GM12878 (cell line): ENCODE results near the gene EIF2A. TPM values are rescaled to one million over a fixed set of nuclear protein-coding genes. Genes with fewer than 3 reads are reported as not detected.

ENCODE experiments used
- ATAC-seq: fragments of 200-7000 bp; cut with Tn5 transposase; 3 replicates; pipeline ENCODE4 v1.9.1; 2020; ENCODE audit warnings: mild to moderate bottlenecking, moderate library complexity
- BruUV-seq: library from RNA; stranded (reverse); fragments of 400-500 nt; replicated peaks from 2 replicates; lab custom pipeline; 2021; lab: Mats Ljungman, UMichigan
- CTCF ChIA-PET: fragments of 300-600 bp; sonication (Branson Sonifier 250); formaldehyde crosslinking; extraction: SDS; loops from one replicate; lab custom pipeline; 2021; ENCODE audit warnings: inconsistent platforms; lab: Yijun Ruan, JAX
- POLR2A ChIA-PET: fragments of 350-600 bp; formaldehyde crosslinking; extraction: SDS; loops from one replicate; lab custom pipeline; 2021; ENCODE audit warnings: inconsistent platforms; lab: Charles Lee
- RAD21 ChIA-PET: fragments of 300-600 bp; sonication (Branson Sonifier 250); formaldehyde crosslinking; loops from one replicate; lab custom pipeline; 2023; ENCODE audit warnings: antibody characterized with exemption; ENCODE audit not compliant: unreplicated experiment; lab: Charles Lee
- SMC1A ChIA-PET: fragments of 300-600 bp; sonication (Branson Sonifier 250); formaldehyde crosslinking; loops from one replicate; lab custom pipeline; 2023; ENCODE audit not compliant: unreplicated experiment, uncharacterized antibody; lab: Charles Lee
- DNase-seq: peaks from one replicate; pipeline ENCODE4 v3.0.0-alpha.2; 2011; ENCODE audit warnings: low read depth, low spot score
- FAIRE-seq: peaks from 3 replicates; lab custom pipeline; 2011; peaks lifted over from hg19 to GRCh38; lab: Jason Lieb, UNC
- H2AFZ ChIP-seq: 2 replicates; pipeline ENCODE4 v1.6.0; 2011; ENCODE audit warnings: low read depth, low read length, control low read depth; ENCODE audit not compliant: control insufficient read depth
- H3K27ac ChIP-seq: 2 replicates; pipeline ENCODE4 v1.5.1; 2011; ENCODE audit warnings: control low read depth; ENCODE audit not compliant: control insufficient read depth, insufficient read depth
- H3K27me3 ChIP-seq, 2 experiments: replicated peaks in 1 of 2; 2 replicates each; pipeline versions ENCODE4 v1.6.0 to v1.6.1; 2011; ENCODE audit warnings: low read length in 1 of 2; ENCODE audit not compliant: control insufficient read depth in 2 of 2, insufficient read depth in 2 of 2
- H3K36me3 ChIP-seq, 2 experiments: 2 replicates each; pipeline ENCODE4 v1.5.1; 2011; ENCODE audit warnings: low read length in 1 of 2; ENCODE audit not compliant: control insufficient read depth in 2 of 2, insufficient read depth in 2 of 2
- H3K4me1 ChIP-seq: 2 replicates; pipeline ENCODE4 v1.6.1; 2011; ENCODE audit warnings: mild to moderate bottlenecking, low read length, moderate library complexity, mixed read lengths; ENCODE audit not compliant: control insufficient read depth, insufficient read depth
- H3K4me2 ChIP-seq: 2 replicates; pipeline ENCODE4 v1.6.0; 2011; ENCODE audit warnings: control low read depth; ENCODE audit not compliant: control insufficient read depth, insufficient read depth
- H3K4me3 ChIP-seq: fragments of 200-600 bp; sonication (generic); 2 replicates; pipeline ENCODE4 v1.5.1; 2016
- H3K79me2 ChIP-seq: 2 replicates; pipeline ENCODE4 v1.6.0; 2011; ENCODE audit warnings: low read length; ENCODE audit not compliant: control insufficient read depth, insufficient read depth
- H3K9ac ChIP-seq: 2 replicates; pipeline ENCODE4 v1.8.0; 2011; ENCODE audit warnings: low read length, control low read depth, mixed read lengths; ENCODE audit not compliant: control insufficient read depth, insufficient read depth
- H3K9me3 ChIP-seq: replicated peaks from 3 replicates; pipeline ENCODE4 v1.5.1; 2011; ENCODE audit warnings: mild to moderate bottlenecking, low read length; ENCODE audit not compliant: control insufficient read depth, insufficient read depth
- H4K20me1 ChIP-seq: 2 replicates; pipeline ENCODE4 v1.6.0; 2011; ENCODE audit not compliant: control insufficient read depth, insufficient read depth
- BCL11A ChIP-seq: IDR thresholded peaks from 2 replicates; pipeline ENCODE4 v1.6.1; 2011; ENCODE audit warnings: low read depth, low read length
- BMI1 ChIP-seq: fragments of 450-650 bp; IDR thresholded peaks from 2 replicates; pipeline ENCODE4 v1.6.1; 2016; ENCODE audit warnings: mild to moderate bottlenecking, moderate library complexity, borderline replicate concordance
- CBX3 ChIP-seq: fragments of 200-600 bp; sonication (generic); IDR thresholded peaks from 2 replicates; pipeline ENCODE4 v1.6.1; 2016; ENCODE audit warnings: low read depth, borderline replicate concordance
- FOXM1 ChIP-seq: IDR thresholded peaks from 2 replicates; pipeline ENCODE4 v1.6.1; 2012; ENCODE audit warnings: low read depth, mild to moderate bottlenecking, inconsistent platforms, low read length, moderate library complexity
- NFIC ChIP-seq: IDR thresholded peaks from 2 replicates; pipeline ENCODE4 v1.6.1; 2012; ENCODE audit warnings: low read depth, mild to moderate bottlenecking, inconsistent platforms, low read length, moderate library complexity
- NFXL1 ChIP-seq: fragments of 450-650 bp; IDR thresholded peaks from 2 replicates; pipeline ENCODE4 v1.6.1; 2017; ENCODE audit warnings: antibody characterized with exemption, mild to moderate bottlenecking, borderline replicate concordance
- NR2C1 ChIP-seq: fragments of 450-650 bp; IDR thresholded peaks from 2 replicates; pipeline ENCODE4 v1.6.1; 2017; ENCODE audit warnings: antibody characterized with exemption, mild to moderate bottlenecking, moderate library complexity
- POLR2A ChIP-seq: IDR thresholded peaks from 2 replicates; pipeline ENCODE4 v1.6.1; 2011; ENCODE audit warnings: low read depth, mild to moderate bottlenecking, low read length
- POU2F2 ChIP-seq: IDR thresholded peaks from 3 replicates; pipeline ENCODE4 v1.6.1; 2011; ENCODE audit warnings: low read depth, mild to moderate bottlenecking, low read length, borderline replicate concordance
- RAD21 ChIP-seq: IDR thresholded peaks from 2 replicates; pipeline ENCODE4 v1.6.1; 2011; ENCODE audit warnings: mild to moderate bottlenecking, low read depth, low read length, moderate library complexity; ENCODE audit not compliant: insufficient read depth
- SMC3 ChIP-seq: IDR thresholded peaks from 2 replicates; pipeline ENCODE4 v1.6.1; 2011; ENCODE audit warnings: low read length, improper control_type of control experiment, borderline replicate concordance
- WGBS: methylation state at CpG from one replicate; pipeline ENCODE4 v1.1.6; 2016; ENCODE audit warnings: low lambda C conversion rate; ENCODE audit not compliant: insufficient replicate concordance, insufficient coverage; ENCODE audit errors: missing lambda C conversion rate; 5-methylcytosine and 5-hydroxymethylcytosine counted together
- in situ Hi-C: fragments of 300-500 bp; cut with MboI; formaldehyde crosslinking; loops from 9 replicates; pipeline ENCODE4 v1.14.3; 2018; ENCODE audit warnings: mixed read lengths
- intact Hi-C: fragments of 100-400 bp; cut with micrococcal nuclease; formaldehyde crosslinking; loops from one replicate; pipeline ENCODE4 v1.14.2; 2022; ENCODE audit not compliant: unreplicated experiment
- polyA plus RNA-seq, 11 experiments: library from polyadenylated mRNA; depleted of rRNA in 4 of 11; unstranded in 6 of 11; stranded (reverse) in 5 of 11; fragments of >200 nt; fragmentation: Nextera tagmentation in 4 of 11; fragmentation: Illumina TruSeq in 1 of 11; extraction: Ambion mirVana in 4 of 11; extraction: Trizol in 1 of 11; gene quantifications; 1 replicate in 1 of 11; 2 replicates in 10 of 11; pipeline versions ENCODE4 v1.2.1 to v1.2.3, GENCODE V29; 2011 to 2016; ENCODE audit warnings: inconsistent platforms in 2 of 11, missing spikeins in 2 of 11, low read depth in 1 of 11
- total RNA-seq, 4 experiments: library from RNA; depleted of rRNA in 3 of 4; stranded (reverse); fragments of >200 nt in 3 of 4; fragmentation: Illumina TruSeq in 1 of 4; extraction: Trizol in 1 of 4; gene quantifications; 2 replicates each; pipeline versions ENCODE4 v1.2.1 to v1.2.3, GENCODE V29; 2013 to 2021
- TF ChIP-seq, protein P1 (sequence below): IDR thresholded peaks from 2 replicates; pipeline ENCODE4 v1.6.1; 2011; ENCODE audit warnings: low read depth, mild to moderate bottlenecking, low read length, moderate library complexity, borderline replicate concordance; ENCODE audit errors: extremely low read depth
- TF ChIP-seq, protein P2 (sequence below), 3 experiments: IDR thresholded peaks in 2 of 3; conservative IDR thresholded peaks in 1 of 3; 2 replicates each; pipeline ENCODE4 v1.5.1; 2011; ENCODE audit warnings: low read depth in 3 of 3, low read length in 3 of 3, mild to moderate bottlenecking in 3 of 3, control low read depth in 2 of 3, moderate library complexity in 2 of 3, inconsistent platforms in 1 of 3, mixed read lengths in 1 of 3; ENCODE audit not compliant: control insufficient read depth in 2 of 3, insufficient read depth in 1 of 3; ENCODE audit errors: extremely low read depth in 1 of 3

The EIF2A gene
- total and polyA plus RNA-seq, 10 of the 15 experiments (the other 5 are each of a cell fraction or from before 2014, with no cell fraction given), result 85.4 to 211 (median 136) TPM

DNA sequence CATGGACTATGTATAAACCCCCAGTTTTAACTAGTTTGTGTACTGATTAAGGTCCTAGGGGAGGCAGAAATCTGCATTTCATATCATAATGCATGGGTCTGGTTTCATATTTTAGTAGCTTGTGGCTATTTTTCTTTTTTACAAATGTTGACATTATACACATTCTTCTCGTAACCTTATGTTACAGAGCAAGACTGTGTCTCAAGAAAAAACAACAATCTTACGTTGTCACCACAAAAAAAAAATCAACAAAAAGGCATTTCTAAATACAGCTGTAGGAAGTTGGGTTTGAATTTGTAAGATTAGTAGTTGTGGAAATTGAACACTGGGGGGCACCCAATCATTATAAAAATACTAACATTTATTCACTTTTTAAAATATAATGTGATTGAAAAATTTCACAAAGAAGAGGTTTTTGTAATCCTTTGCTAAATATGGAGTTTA lies 18.2 kb upstream of the EIF2A start:
- H4K20me1 ChIP-seq, result no peaks in the 10 kb centered on the region
- BruUV-seq, result no TSS peak
- WGBS, result 6% methylated on average over 2 of the region's 2 CpGs
- H3K4me1 ChIP-seq, result no peaks in the 10 kb centered on the region
- H3K4me2 ChIP-seq, result no peak overlapping the region
- ChIA-PET POLR2A (no interaction called here), RAD21 (interaction anchor here (0.7 to 2.5 kb wide), 15 partner anchors 9 to 397 kb away, joined by 3 to 16 read pairs (median 3); partner anchors contain the start of gene ERICH6), SMC1A (interaction anchor here (0.7 to 2.9 kb wide), 14 partner anchors 13 to 617 kb away, joined by 3 to 22 read pairs (median 4); no protein-coding TSS in a partner anchor), CTCF (interaction anchor here (0.7 to 3.6 kb wide), 23 partner anchors 10 to 617 kb away, joined by 3 to 21 read pairs (median 4); partner anchors contain the start of gene ERICH6)
- no peaks in the 10 kb centered on the region for H3K36me3 ChIP-seq
- DNase-seq, result no peak
- in situ Hi-C loops (loop anchor here (25.0 kb wide), 1 partner anchor 609 kb away; no protein-coding TSS in a partner anchor), intact Hi-C loops (loop anchor here (2.0 to 5.0 kb wide), 3 partner anchors 192 to 619 kb away; no protein-coding TSS in a partner anchor)
- FAIRE-seq, result peak; percentile 71
- no peak overlapping the region for H3K4me3 ChIP-seq
- TF ChIP-seq SMC3 (peak; percentile 39; the same call in 1 of the 2 replicates), POU2F2 (no peak), BCL11A (no peak), NR2C1 (no peak), NFIC (no peak), FOXM1 (no peak), RAD21 (peak; percentile 48), CBX3 (no peak), NFXL1 (no peak), POLR2A (no peak), BMI1 (no peak)
- TF ChIP-seq, protein P1, sequence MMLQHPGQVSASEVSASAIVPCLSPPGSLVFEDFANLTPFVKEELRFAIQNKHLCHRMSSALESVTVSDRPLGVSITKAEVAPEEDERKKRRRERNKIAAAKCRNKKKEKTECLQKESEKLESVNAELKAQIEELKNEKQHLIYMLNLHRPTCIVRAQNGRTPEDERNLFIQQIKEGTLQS, result no peak
- TF ChIP-seq, protein P2, sequence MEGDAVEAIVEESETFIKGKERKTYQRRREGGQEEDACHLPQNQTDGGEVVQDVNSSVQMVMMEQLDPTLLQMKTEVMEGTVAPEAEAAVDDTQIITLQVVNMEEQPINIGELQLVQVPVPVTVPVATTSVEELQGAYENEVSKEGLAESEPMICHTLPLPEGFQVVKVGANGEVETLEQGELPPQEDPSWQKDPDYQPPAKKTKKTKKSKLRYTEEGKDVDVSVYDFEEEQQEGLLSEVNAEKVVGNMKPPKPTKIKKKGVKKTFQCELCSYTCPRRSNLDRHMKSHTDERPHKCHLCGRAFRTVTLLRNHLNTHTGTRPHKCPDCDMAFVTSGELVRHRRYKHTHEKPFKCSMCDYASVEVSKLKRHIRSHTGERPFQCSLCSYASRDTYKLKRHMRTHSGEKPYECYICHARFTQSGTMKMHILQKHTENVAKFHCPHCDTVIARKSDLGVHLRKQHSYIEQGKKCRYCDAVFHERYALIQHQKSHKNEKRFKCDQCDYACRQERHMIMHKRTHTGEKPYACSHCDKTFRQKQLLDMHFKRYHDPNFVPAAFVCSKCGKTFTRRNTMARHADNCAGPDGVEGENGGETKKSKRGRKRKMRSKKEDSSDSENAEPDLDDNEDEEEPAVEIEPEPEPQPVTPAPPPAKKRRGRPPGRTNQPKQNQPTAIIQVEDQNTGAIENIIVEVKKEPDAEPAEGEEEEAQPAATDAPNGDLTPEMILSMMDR (IDR thresholded peaks at IDR 0.05 in 2 of 3, conservative IDR thresholded peaks at IDR 0.05 in 1 of 3; ENCODE audit: control insufficient read depth in 2 of 3, extremely low read depth in 1 of 3, insufficient read depth in 1 of 3, low read depth in 3 of 3, low read length in 3 of 3), result peak; percentile 13 to 48 (median 33); a peak in 4 of 6 replicates
- H3K79me2 ChIP-seq, result no peaks in the 10 kb centered on the region
- H3K9me3 ChIP-seq, result no peaks in the 10 kb centered on the region
- H3K9ac ChIP-seq, result no peak overlapping the region
- no peaks in the 10 kb centered on the region for H3K27me3 ChIP-seq
- no peak overlapping the region for H2AFZ ChIP-seq
- peak; percentile 54 for ATAC-seq
- H3K27ac ChIP-seq, result no peak overlapping the region
